ENCODE results near the gene YKT6.

The YKT6 gene

GRCh38 chr7:44224974-44225565, 24.3 kb downstream of the YKT6 start:
- no peak overlapping the region for H3K27ac ChIP-seq (ENCODE audit: low read length)
- TF ChIP-seq, protein P1, sequence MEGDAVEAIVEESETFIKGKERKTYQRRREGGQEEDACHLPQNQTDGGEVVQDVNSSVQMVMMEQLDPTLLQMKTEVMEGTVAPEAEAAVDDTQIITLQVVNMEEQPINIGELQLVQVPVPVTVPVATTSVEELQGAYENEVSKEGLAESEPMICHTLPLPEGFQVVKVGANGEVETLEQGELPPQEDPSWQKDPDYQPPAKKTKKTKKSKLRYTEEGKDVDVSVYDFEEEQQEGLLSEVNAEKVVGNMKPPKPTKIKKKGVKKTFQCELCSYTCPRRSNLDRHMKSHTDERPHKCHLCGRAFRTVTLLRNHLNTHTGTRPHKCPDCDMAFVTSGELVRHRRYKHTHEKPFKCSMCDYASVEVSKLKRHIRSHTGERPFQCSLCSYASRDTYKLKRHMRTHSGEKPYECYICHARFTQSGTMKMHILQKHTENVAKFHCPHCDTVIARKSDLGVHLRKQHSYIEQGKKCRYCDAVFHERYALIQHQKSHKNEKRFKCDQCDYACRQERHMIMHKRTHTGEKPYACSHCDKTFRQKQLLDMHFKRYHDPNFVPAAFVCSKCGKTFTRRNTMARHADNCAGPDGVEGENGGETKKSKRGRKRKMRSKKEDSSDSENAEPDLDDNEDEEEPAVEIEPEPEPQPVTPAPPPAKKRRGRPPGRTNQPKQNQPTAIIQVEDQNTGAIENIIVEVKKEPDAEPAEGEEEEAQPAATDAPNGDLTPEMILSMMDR (IDR thresholded peaks at IDR 0.05; ENCODE audit: low read depth, low read length): no peak
- no peak for TF ChIP-seq EZH2phosphoT487 (IDR thresholded peaks at IDR 0.05; ENCODE audit: low read depth)
- no peak overlapping the region for H3K9ac ChIP-seq (ENCODE audit: low read length)
- H3K4me1 ChIP-seq (ENCODE audit: low read length): no peaks in the 10 kb centered on the region
- no peak overlapping the region for H2AFZ ChIP-seq (ENCODE audit: low read depth, low read length)
- no peaks in the 10 kb centered on the region for H3K79me2 ChIP-seq (ENCODE audit: low read length)
- H3K4me3 ChIP-seq (ENCODE audit: low read length): no peak overlapping the region
- H3K27me3 ChIP-seq (ENCODE audit: low read depth, low read length): peaks cover 13% of the 10 kb centered on the region; the same call in 1 of the 2 replicates
- H4K20me1 ChIP-seq (ENCODE audit: insufficient read depth, low read length): no peaks in the 10 kb centered on the region
- H3K36me3 ChIP-seq (replicated peaks; ENCODE audit: low read depth, low read length): no peaks in the 10 kb centered on the region
- H3K4me2 ChIP-seq (ENCODE audit: low read length): no peak overlapping the region
- H3K9me3 ChIP-seq (ENCODE audit: insufficient read depth, low read length): no peaks in the 10 kb centered on the region

DNA sequence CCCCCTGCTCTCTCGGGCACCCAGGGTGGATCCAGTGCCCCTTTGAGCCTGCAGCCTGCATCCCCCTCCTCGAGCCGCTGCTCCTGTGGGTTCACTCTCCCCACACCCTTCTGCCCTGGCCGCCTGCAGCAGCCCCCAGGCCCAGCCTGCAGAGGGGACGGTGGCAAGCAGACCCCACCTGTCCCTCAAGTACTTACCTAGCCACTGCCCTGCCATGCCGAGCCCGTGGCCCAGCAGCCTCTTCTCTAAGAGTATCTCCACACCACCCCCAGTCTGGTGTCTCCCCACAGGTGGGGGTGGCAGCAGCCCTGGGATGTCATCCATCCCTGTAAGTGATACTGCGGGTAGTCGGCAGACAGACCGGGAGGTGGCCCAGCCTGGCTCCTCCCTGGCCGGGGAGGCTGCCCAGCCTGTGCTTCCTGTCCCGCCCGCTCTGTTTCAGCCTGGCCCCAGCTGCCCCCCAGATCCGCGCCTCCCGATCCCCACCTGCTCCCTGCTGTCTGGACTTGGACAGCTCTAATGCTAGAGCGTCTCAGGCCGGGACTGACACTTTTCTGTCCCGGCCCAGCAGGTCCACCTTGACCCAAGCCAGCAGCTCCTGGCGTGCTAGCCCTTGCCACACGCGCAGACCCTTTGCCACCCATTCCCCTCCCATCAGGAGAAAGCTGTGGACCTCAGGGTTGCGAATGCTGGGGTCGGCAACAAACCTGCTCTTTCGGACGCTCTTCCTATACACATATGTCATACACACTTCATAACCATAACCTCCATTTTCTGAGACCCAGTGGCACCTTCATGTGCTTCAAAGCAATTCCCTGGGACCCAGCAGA, 25.0 kb downstream of the YKT6 start:
- H3K4me3 ChIP-seq (ENCODE audit: low read length): no peak overlapping the region
- no peak for TF ChIP-seq EZH2phosphoT487 (IDR thresholded peaks at IDR 0.05; ENCODE audit: low read depth)
- TF ChIP-seq, protein P1 (IDR thresholded peaks at IDR 0.05; ENCODE audit: low read depth, low read length): no peak
- no peak overlapping the region for H2AFZ ChIP-seq (ENCODE audit: low read depth, low read length)
- no peak overlapping the region for H3K4me2 ChIP-seq (ENCODE audit: low read length)
- peaks cover 13% of the 10 kb centered on the region; the same call in 1 of the 2 replicates for H3K27me3 ChIP-seq (ENCODE audit: low read depth, low read length)
- H3K9ac ChIP-seq (ENCODE audit: low read length): no peak overlapping the region
- H3K4me1 ChIP-seq (ENCODE audit: low read length): no peaks in the 10 kb centered on the region
- H3K27ac ChIP-seq (ENCODE audit: low read length): no peak overlapping the region
- H3K36me3 ChIP-seq (replicated peaks; ENCODE audit: low read depth, low read length): no peaks in the 10 kb centered on the region
- H3K79me2 ChIP-seq (ENCODE audit: low read length): no peaks in the 10 kb centered on the region
- H3K9me3 ChIP-seq (ENCODE audit: insufficient read depth, low read length): no peaks in the 10 kb centered on the region
- H4K20me1 ChIP-seq (ENCODE audit: insufficient read depth, low read length): no peaks in the 10 kb centered on the region

DNA sequence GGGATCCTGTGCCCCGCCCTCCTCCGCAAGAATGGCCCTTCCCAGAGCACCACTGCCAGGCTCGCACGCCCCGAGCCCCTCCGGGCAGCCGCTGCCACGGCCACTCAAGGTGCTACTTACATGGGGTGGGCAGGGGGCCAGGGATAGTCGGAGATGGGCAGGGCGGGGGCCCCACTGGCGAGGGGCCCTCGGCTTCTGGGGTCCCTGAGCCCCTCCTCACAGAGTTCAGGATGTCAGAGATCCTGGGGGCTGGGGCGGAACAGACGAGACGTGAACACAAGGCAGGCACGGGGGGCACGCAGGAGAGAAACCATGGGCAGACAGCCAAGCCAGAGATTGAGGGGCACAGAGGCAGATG, 25.6 kb downstream of the YKT6 start:
- Histone ChIP-seq H3K9ac (ENCODE audit: low read length) (no peak overlapping the region), H4K20me1 (ENCODE audit: insufficient read depth, low read length) (no peaks in the 10 kb centered on the region), H3K4me1 (ENCODE audit: low read length) (no peaks in the 10 kb centered on the region), H3K36me3 (replicated peaks; ENCODE audit: low read depth, low read length) (no peaks in the 10 kb centered on the region), H3K27me3 (ENCODE audit: low read depth, low read length) (peaks cover 13% of the 10 kb centered on the region; the same call in 1 of the 2 replicates), H3K9me3 (ENCODE audit: insufficient read depth, low read length) (no peaks in the 10 kb centered on the region), H3K4me3 (ENCODE audit: low read length) (no peak overlapping the region), H2AFZ (ENCODE audit: low read depth, low read length) (no peak overlapping the region), H3K79me2 (ENCODE audit: low read length) (no peaks in the 10 kb centered on the region), H3K4me2 (ENCODE audit: low read length) (no peak overlapping the region), H3K27ac (ENCODE audit: low read length) (no peak overlapping the region)
- TF ChIP-seq EZH2phosphoT487 (IDR thresholded peaks at IDR 0.05; ENCODE audit: low read depth): no peak
- TF ChIP-seq, protein P1 (IDR thresholded peaks at IDR 0.05; ENCODE audit: low read depth, low read length): no peak

DNA sequence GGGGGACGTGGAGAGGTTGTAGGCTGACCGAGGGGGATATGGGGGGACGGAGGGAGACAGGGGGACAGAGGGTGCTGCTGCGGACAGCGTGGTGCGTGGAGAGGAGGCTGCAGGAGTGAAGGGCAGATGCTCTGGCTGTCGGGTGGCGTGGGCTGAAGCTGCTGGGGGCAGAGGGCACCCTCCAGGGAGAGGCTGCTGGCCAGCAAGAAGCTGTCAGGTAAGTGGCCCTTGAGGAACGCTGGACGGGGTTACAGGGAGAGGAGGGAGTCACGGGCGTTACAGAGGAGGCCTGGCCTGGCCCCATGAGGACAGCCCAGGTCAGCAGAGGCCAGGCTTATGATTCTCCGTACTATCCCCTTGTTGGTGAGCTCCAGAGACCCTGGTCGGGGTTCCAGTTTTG, 27.1 kb downstream of the YKT6 start:
- H3K79me2 ChIP-seq (ENCODE audit: low read length): no peaks in the 10 kb centered on the region
- H3K9me3 ChIP-seq (ENCODE audit: insufficient read depth, low read length): no peaks in the 10 kb centered on the region
- H3K9ac ChIP-seq (ENCODE audit: low read length): no peak overlapping the region
- no peak overlapping the region for H2AFZ ChIP-seq (ENCODE audit: low read depth, low read length)
- no peaks in the 10 kb centered on the region for H3K36me3 ChIP-seq (replicated peaks; ENCODE audit: low read depth, low read length)
- peaks cover 12% of the 10 kb centered on the region; the same call in 1 of the 2 replicates for H3K27me3 ChIP-seq (ENCODE audit: low read depth, low read length)
- TF ChIP-seq EZH2phosphoT487 (IDR thresholded peaks at IDR 0.05; ENCODE audit: low read depth): no peak
- TF ChIP-seq, protein P1 (IDR thresholded peaks at IDR 0.05; ENCODE audit: low read depth, low read length): no peak
- H4K20me1 ChIP-seq (ENCODE audit: insufficient read depth, low read length): no peaks in the 10 kb centered on the region
- no peak overlapping the region for H3K4me3 ChIP-seq (ENCODE audit: low read length)
- no peaks in the 10 kb centered on the region for H3K4me1 ChIP-seq (ENCODE audit: low read length)
- no peak overlapping the region for H3K4me2 ChIP-seq (ENCODE audit: low read length)
- no peak overlapping the region for H3K27ac ChIP-seq (ENCODE audit: low read length)
